MG63 (cell line): ENCODE measurements around the gene ZBTB11. TPM values are rescaled to one million over a fixed set of nuclear protein-coding genes. Genes with fewer than 3 reads are reported as not detected.
"Not testable (repeated sequence)": the region's sequence is repeated elsewhere in the genome, so short reads cannot be mapped to it uniquely, and the experiment has no call there.

Source experiments
- DNase-seq: peaks from one replicate; pipeline ENCODE4 v3.0.0-alpha.2; 2020
- H3K27me3 ChIP-seq: fragments of 250-450 bp; sonication (Bioruptor Pico); 2 replicates; pipeline ENCODE4 v1.5.1; 2020; ENCODE audit warnings: mild to moderate bottlenecking, moderate library complexity
- H3K36me3 ChIP-seq: fragments of 250-450 bp; sonication (Bioruptor Pico); 2 replicates; pipeline ENCODE4 v1.5.1; 2020; ENCODE audit warnings: mild to moderate bottlenecking, moderate library complexity
- H3K4me3 ChIP-seq: fragments of 250-450 bp; sonication (Bioruptor Pico); 2 replicates; pipeline ENCODE4 v1.5.1; 2020; ENCODE audit warnings: mild to moderate bottlenecking, moderate library complexity
- H3K9me3 ChIP-seq: fragments of 250-450 bp; sonication (Bioruptor Pico); 2 replicates; pipeline ENCODE4 v1.5.1; 2020; ENCODE audit warnings: mild to moderate bottlenecking, moderate library complexity
- total RNA-seq: library from RNA; depleted of rRNA; stranded (reverse); fragments of >200 nt; shearing (Covaris generic); gene quantifications from 2 replicates; pipeline ENCODE4 v1.2.3, GENCODE V29; 2014; ENCODE audit warnings: low replicate concordance; rRNA removed

Gene ZBTB11
- total RNA-seq, 1 experiment from 2014 or later, result 22.0 TPM

- not testable (repeated sequence) for H3K9me3 ChIP-seq, H3K4me3 ChIP-seq, H3K36me3 ChIP-seq, H3K27me3 ChIP-seq, DNase-seq
Observed at GRCh38 chr3:101605398-101605797, 71.5 kb downstream of the ZBTB11 start.

- Histone ChIP-seq H3K9me3 (no peaks in the 10 kb centered on the region; the same call in 1 of the 2 replicates), H3K27me3 (no peaks in the 10 kb centered on the region), H3K4me3 (no peak overlapping the region), H3K36me3 (peaks cover 16% of the 10 kb centered on the region)
- DNase-seq, result no peak
Observed at GRCh38 chr3:101603184-101603583, 73.7 kb downstream of the ZBTB11 start.

DNA sequence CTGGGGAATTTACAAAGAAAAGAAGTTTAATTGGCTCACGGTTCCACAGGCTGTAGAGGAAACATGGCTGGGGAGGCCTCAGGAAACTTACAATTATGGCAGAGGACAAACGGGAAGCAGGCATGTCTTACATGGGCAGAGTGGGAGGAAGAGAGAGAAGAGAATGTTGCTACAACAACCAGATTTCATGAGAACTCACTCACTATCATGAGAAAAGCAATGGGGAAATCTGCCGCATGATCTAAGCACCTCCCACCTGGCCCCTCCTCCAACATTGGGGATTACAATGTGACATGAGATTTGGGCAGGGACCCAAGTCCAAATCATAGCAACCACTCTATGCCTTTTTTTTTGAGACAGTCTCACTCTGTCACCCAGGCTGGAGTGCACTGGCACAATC is 74.2 kb downstream of the ZBTB11 start:
- Histone ChIP-seq H3K27me3 (no peaks in the 10 kb centered on the region), H3K36me3 (peaks cover 16% of the 10 kb centered on the region)
- no peak for DNase-seq

More for the DNA sequence above, 74.2 kb downstream of the ZBTB11 start:
- no peak overlapping the region for H3K4me3 ChIP-seq
- H3K9me3 ChIP-seq, result no peaks in the 10 kb centered on the region; the same call in 1 of the 2 replicates

Other genes with a start within 250 kb of the ZBTB11 start
- 2.8 and 5.6 TPM in 2 replicates for gene SENP7, start 163.9 kb downstream of the ZBTB11 start, total RNA-seq
- 49.7 and 52.6 TPM in 2 replicates for gene TRMT10C, start 115.3 kb downstream of the ZBTB11 start, total RNA-seq
- gene PCNP, start 103.0 kb downstream of the ZBTB11 start, total RNA-seq, result 127 and 251 TPM in 2 replicates
- gene RPL24, start 9.6 kb upstream of the ZBTB11 start, total RNA-seq, result 2,355 and 3,485 TPM in 2 replicates
- gene CEP97, start 47.5 kb upstream of the ZBTB11 start, total RNA-seq, result 9.7 and 11.0 TPM in 2 replicates
- 7.5 and 12.4 TPM in 2 replicates for gene NXPE3, start 102.1 kb upstream of the ZBTB11 start, total RNA-seq
- 7.4 and 19.1 TPM in 2 replicates for gene NFKBIZ, start 172.4 kb upstream of the ZBTB11 start, total RNA-seq